Small intestine (tissue), 7 donors: Measurements from ENCODE around the gene CEP250. TPM values are rescaled to one million over a fixed set of nuclear protein-coding genes. Genes with fewer than 3 reads are reported as not detected.

Experiments used
- DNase-seq, 2 donors: peaks; one replicate each; pipeline versions ENCODE4 v3.0.0 to v3.0.0-alpha.2; 2013
- FAIRE-seq: peaks from 2 replicates; lab custom pipeline; 2012; peaks lifted over from hg19 to GRCh38; lab: Jason Lieb, UNC
- H3K27ac ChIP-seq, 3 donors: one replicate each; pipeline ENCODE4 v1.5.1; 2013; ENCODE audit warnings: low read length in 2 of 3, mild to moderate bottlenecking in 2 of 3, control low read depth in 1 of 3, inconsistent platforms in 1 of 3, low read depth in 1 of 3, moderate library complexity in 1 of 3
- H3K27me3 ChIP-seq, 3 donors: one replicate each; pipeline ENCODE4 v1.6.1; 2013; ENCODE audit warnings: low read length in 3 of 3, inconsistent platforms in 1 of 3; ENCODE audit not compliant: control insufficient read depth in 3 of 3, insufficient read depth in 3 of 3
- H3K36me3 ChIP-seq, 3 donors: one replicate each; pipeline ENCODE4 v1.6.1; 2013; ENCODE audit warnings: low read length in 3 of 3, inconsistent platforms in 1 of 3, low read depth in 1 of 3, mild to moderate bottlenecking in 1 of 3, moderate library complexity in 1 of 3; ENCODE audit not compliant: control insufficient read depth in 3 of 3, insufficient read depth in 2 of 3
- H3K4me1 ChIP-seq, 3 donors: one replicate each; pipeline ENCODE4 v1.6.1; 2013; ENCODE audit warnings: low read length in 2 of 3, inconsistent platforms in 1 of 3, low read depth in 1 of 3, mild to moderate bottlenecking in 1 of 3, moderate library complexity in 1 of 3; ENCODE audit not compliant: control insufficient read depth in 3 of 3, insufficient read depth in 2 of 3
- H3K4me3 ChIP-seq, 3 donors: one replicate each; pipeline ENCODE4 v1.5.1; 2013; ENCODE audit warnings: low read length in 3 of 3, control low read depth in 1 of 3, inconsistent platforms in 1 of 3, low read depth in 1 of 3, mild to moderate bottlenecking in 1 of 3, moderate library complexity in 1 of 3
- H3K9me3 ChIP-seq, 2 donors: one replicate each; pipeline ENCODE4 v1.6.1; 2013; ENCODE audit warnings: low read depth in 1 of 2, low read length in 1 of 2; ENCODE audit not compliant: control insufficient read depth in 2 of 2, insufficient read depth in 1 of 2
- WGBS, 3 donors: extraction: QIAGEN DNeasy Blood & Tissue Kit; methylation state at CpG; one replicate each; pipeline ENCODE4 v1.1.7; 2013; 5-methylcytosine and 5-hydroxymethylcytosine counted together
- polyA plus RNA-seq, 4 donors: library from polyadenylated mRNA; stranded (reverse) in 3 of 4; unstranded in 1 of 4; fragments of 200-250 nt in 3 of 4; fragments of 120-200 nt in 1 of 4; gene quantifications; one replicate each; pipeline versions ENCODE4 v1.2.1 to v1.2.3, GENCODE V29; 2013
- donor health status: healthy with polysubstance abuse.
- donor health status: control.
- donor health status: control.
- donor health status: Bipolar disorder and iron deficiency.
- donor health status: healthy.

CEP250 gene
- polyA plus RNA-seq, 4 donors: 3.0 to 31.7 (median 8.8) TPM

DNA sequence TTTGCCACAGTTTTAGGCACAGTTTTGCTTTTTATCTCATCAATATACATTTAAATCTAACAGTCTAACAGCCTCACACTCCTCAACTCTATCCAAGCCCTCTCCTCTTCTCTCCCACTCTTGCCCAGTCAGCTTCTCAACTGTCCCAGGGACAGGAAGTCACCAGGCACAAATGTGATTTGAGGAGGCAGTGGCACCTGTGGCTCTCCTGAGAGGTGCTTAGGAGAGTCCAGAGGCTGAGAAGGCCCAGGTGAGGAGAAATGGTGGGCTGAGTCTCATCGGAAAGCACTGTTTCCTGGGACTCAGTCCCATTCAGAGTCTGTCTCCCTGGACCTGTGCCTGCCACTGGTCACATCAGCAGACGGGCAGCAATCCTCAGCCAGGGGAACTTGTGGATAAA is 22.1 kb upstream of the CEP250 start:
- FAIRE-seq: no peak
- WGBS, 3 donors: 79 to 85% (median 80%) methylated on average over 2 of the region's 2 CpGs

GRCh38 chr20:35434085-35435005 is 21.1 kb upstream of the CEP250 start:
- H3K4me3 ChIP-seq: no peak overlapping the region
- FAIRE-seq: no peak
- no peak for DNase-seq
- no peaks in the 10 kb centered on the region for H3K36me3 ChIP-seq
- WGBS, 3 donors: 77 to 89% (median 88%) methylated on average over 53 of the region's 53 CpGs
- H3K27ac ChIP-seq: no peak overlapping the region
- H3K4me1 ChIP-seq: no peaks in the 10 kb centered on the region
- no peaks in the 10 kb centered on the region for H3K27me3 ChIP-seq
- H3K9me3 ChIP-seq: no peaks in the 10 kb centered on the region

More for the DNA sequence above, 22.1 kb upstream of the CEP250 start:
- Histone ChIP-seq H3K4me1 (no peaks in the 10 kb centered on the region), H3K27ac (no peak overlapping the region), H3K9me3 (no peaks in the 10 kb centered on the region), H3K27me3 (no peaks in the 10 kb centered on the region), H3K36me3 (no peaks in the 10 kb centered on the region), H3K4me3 (no peak overlapping the region)
- no peak for DNase-seq

GRCh38 chr20:35436177-35436573 is 19.2 kb upstream of the CEP250 start:
- no peaks in the 10 kb centered on the region for H3K36me3 ChIP-seq
- peaks cover 0 to 2% (median 0%) of the 10 kb centered on the region in 3 donors for H3K27me3 ChIP-seq
- no peak overlapping the region for H3K27ac ChIP-seq
- FAIRE-seq: no peak
- H3K9me3 ChIP-seq: no peaks in the 10 kb centered on the region
- H3K4me1 ChIP-seq: no peaks in the 10 kb centered on the region
- H3K4me3 ChIP-seq: no peak overlapping the region
- 80 to 84% (median 80%) methylated on average over 4 of the region's 4 CpGs for WGBS, 3 donors
- DNase-seq: no peak

GRCh38 chr20:35437599-35437998 is 17.8 kb upstream of the CEP250 start:
- Histone ChIP-seq H3K4me3 (no peak overlapping the region), H3K4me1 (no peaks in the 10 kb centered on the region), H3K27me3 (peaks cover 0 to 6% (median 0%) of the 10 kb centered on the region in 3 donors), H3K9me3 (no peaks in the 10 kb centered on the region), H3K27ac (no peak overlapping the region), H3K36me3 (no peaks in the 10 kb centered on the region)
- WGBS, 3 donors: 71 to 84% (median 80%) methylated on average over 8 of the region's 8 CpGs
- DNase-seq (no peak), FAIRE-seq (no peak)

GRCh38 chr20:35443003-35443402 is 12.4 kb upstream of the CEP250 start:
- no peak for FAIRE-seq

GRCh38 chr20:35444226-35444625 is 11.2 kb upstream of the CEP250 start:
- no peak for FAIRE-seq
- H3K27me3 ChIP-seq: peaks cover 0 to 6% (median 0%) of the 10 kb centered on the region in 3 donors
- no peaks in the 10 kb centered on the region for H3K9me3 ChIP-seq
- 68 to 90% (median 80%) methylated on average over 2 of the region's 2 CpGs for WGBS, 3 donors
- H3K36me3 ChIP-seq: no peaks in the 10 kb centered on the region
- H3K27ac ChIP-seq: no peak overlapping the region
- H3K4me3 ChIP-seq: no peak overlapping the region
- H3K4me1 ChIP-seq: no peaks in the 10 kb centered on the region
- no peak for DNase-seq

More at GRCh38 chr20:35443003-35443402, 12.4 kb upstream of the CEP250 start:
- DNase-seq: no peak
- Histone ChIP-seq H3K27ac (no peak overlapping the region), H3K9me3 (no peaks in the 10 kb centered on the region), H3K4me1 (no peaks in the 10 kb centered on the region), H3K36me3 (no peaks in the 10 kb centered on the region), H3K4me3 (no peak overlapping the region), H3K27me3 (peaks cover 0 to 6% (median 0%) of the 10 kb centered on the region in 3 donors)
- WGBS, 3 donors: 55 to 63% (median 56%) methylated on average over 6 of the region's 6 CpGs

- H3K4me3 ChIP-seq: no peak overlapping the region
- 44 to 60% (median 52%) methylated on average over 11 of the region's 11 CpGs for WGBS, 3 donors
- no peaks in the 10 kb centered on the region for H3K9me3 ChIP-seq
- H3K4me1 ChIP-seq: no peaks in the 10 kb centered on the region
- DNase-seq (no peak), FAIRE-seq (no peak)
- peaks cover 0 to 3% (median 0%) of the 10 kb centered on the region in 3 donors for H3K27me3 ChIP-seq
- H3K27ac ChIP-seq: no peak overlapping the region
- H3K36me3 ChIP-seq: no peaks in the 10 kb centered on the region
Measured at GRCh38 chr20:35446356-35447078, 8.9 kb upstream of the CEP250 start.

DNA sequence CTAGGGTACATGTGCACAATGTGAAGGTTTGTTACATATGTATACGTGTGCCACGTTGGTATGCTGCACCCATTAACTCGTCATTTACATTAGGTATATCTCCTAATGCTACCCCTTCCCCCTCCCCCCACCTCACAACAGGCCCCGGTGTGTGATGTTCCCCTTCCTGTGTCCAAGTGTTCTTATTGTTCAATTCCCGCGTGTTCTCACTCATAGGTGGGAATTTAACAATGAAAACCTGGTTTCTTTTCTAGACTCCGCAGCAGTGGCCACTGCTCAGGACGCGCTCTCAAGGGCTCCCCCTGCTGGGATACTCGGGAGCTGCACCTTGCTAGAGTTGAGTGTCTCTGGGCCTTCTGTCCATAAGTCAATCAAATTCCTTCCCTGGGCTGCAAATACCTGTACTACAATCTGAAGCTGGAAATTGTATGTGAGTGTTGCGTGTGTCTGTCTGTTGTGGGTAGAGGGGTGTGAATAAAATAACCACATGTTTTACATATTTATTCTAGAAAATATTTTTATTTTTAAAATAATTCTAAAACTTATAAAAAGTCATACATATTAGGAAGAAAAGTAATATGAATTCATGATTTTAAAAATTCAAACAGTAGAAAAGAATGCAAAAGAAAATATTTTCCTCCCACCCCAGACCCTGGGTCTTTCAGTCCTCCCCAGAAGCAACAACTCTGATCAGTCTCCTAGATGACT is 8.2 kb upstream of the CEP250 start:
- Histone ChIP-seq H3K9me3 (no peaks in the 10 kb centered on the region), H3K4me3 (peak overlapping the region in 2 of 3 donors; percentile 19 to 31), H3K4me1 (no peaks in the 10 kb centered on the region), H3K27me3 (peaks cover 0 to 2% (median 0%) of the 10 kb centered on the region in 3 donors), H3K27ac (no peak overlapping the region), H3K36me3 (no peaks in the 10 kb centered on the region)
- peak; percentile 89 to 92 for DNase-seq
- FAIRE-seq: no peak
- 0 to 1% (median 1%) methylated on average over 11 of the region's 11 CpGs for WGBS, 3 donors
